NT2/D1 (cell line): ENCODE data around the gene OR2J2.

Experiments used
- SUZ12 ChIP-seq: IDR thresholded peaks from 2 replicates; pipeline ENCODE4 v1.6.1; 2011; ENCODE audit not compliant: insufficient read length, insufficient read depth; ENCODE audit errors: extremely low read depth
- YY1 ChIP-seq: IDR thresholded peaks from 2 replicates; pipeline ENCODE4 v1.6.1; 2011; ENCODE audit not compliant: insufficient read length, insufficient read depth
- ZNF274 ChIP-seq: IDR thresholded peaks from 2 replicates; pipeline ENCODE4 v1.6.1; 2011; ENCODE audit warnings: mild to moderate bottlenecking, low read depth, low read length

GRCh38 chr6:29183594-29183993, 12.9 kb downstream of the OR2J2 start:
- TF ChIP-seq ZNF274, result no peak
- TF ChIP-seq YY1, result no peak
- TF ChIP-seq SUZ12, result no peak
